NT2/D1 (cell line): ENCODE data around the gene HMGA1.

Experiments
- SUZ12 ChIP-seq: IDR thresholded peaks from 2 replicates; pipeline ENCODE4 v1.6.1; 2011; ENCODE audit not compliant: insufficient read length, insufficient read depth; ENCODE audit errors: extremely low read depth
- YY1 ChIP-seq: IDR thresholded peaks from 2 replicates; pipeline ENCODE4 v1.6.1; 2011; ENCODE audit not compliant: insufficient read length, insufficient read depth
- ZNF274 ChIP-seq: IDR thresholded peaks from 2 replicates; pipeline ENCODE4 v1.6.1; 2011; ENCODE audit warnings: mild to moderate bottlenecking, low read depth, low read length

GRCh38 chr6:34237316-34237721, 646 bp downstream of the HMGA1 start:
- TF ChIP-seq ZNF274 (no peak), SUZ12 (no peak), YY1 (no peak)
